ENCODE results near the gene CXCL11. TPM values are rescaled to one million over a fixed set of nuclear protein-coding genes. Genes with fewer than 3 reads are reported as not detected.
A peak's percentile ranks its signal among the peaks of the same experiment; 100 is the strongest.

The CXCL11 gene
- total RNA-seq, 1 experiment from 2014 or later = not detected

DNA sequence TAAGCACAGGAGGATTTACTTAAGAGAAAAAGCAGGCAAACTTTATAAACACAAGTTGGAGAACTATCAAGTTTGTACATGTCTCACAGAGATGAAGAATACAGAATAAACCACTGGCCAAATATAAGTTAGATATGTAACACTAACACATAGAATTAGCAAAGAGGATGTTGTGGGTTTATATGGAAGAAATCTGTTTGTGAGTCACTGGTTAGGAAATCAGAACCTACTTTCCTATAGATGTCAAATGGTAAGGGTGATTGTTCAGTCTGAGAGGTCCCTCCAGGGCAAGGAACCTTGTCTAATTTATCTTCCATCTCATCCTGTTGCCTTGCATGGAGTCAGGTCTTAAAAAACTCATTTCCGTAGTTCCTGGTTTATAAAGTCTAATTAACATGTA lies 23.9 kb upstream of the CXCL11 start:
- no peak overlapping the region for H2AFZ ChIP-seq
- no TSS peak for BruUV-seq (replicated peaks)
- intact Hi-C loops (cut with micrococcal nuclease; ENCODE audit: unreplicated experiment) = no loop called here
- POLR2A ChIA-PET (ENCODE audit: unreplicated experiment) = no interaction called here
- TF ChIP-seq EZH2 (IDR thresholded peaks at IDR 0.05; ENCODE audit: low read depth) = no peak
- TF ChIP-seq CTCF (conservative IDR thresholded peaks at IDR 0.05) = no peak
- H3K36me3 ChIP-seq (ENCODE audit: low read depth) = no peaks in the 10 kb centered on the region
- peak overlapping the region; percentile 78 for H3K27ac ChIP-seq
- peak overlapping the region; percentile 72 for H3K4me2 ChIP-seq
- H4K20me1 ChIP-seq (ENCODE audit: insufficient read depth) = no peaks in the 10 kb centered on the region
- H3K79me2 ChIP-seq (ENCODE audit: low read depth) = no peaks in the 10 kb centered on the region
- H3K27me3 ChIP-seq (ENCODE audit: insufficient read depth, low read depth) = no peaks in the 10 kb centered on the region
- H3K4me1 ChIP-seq (replicated peaks; ENCODE audit: insufficient read depth) = peaks cover 41% of the 10 kb centered on the region
- CTCF ChIA-PET = no interaction called here
- no peak overlapping the region for H3K4me3 ChIP-seq
- H3F3A ChIP-seq (ENCODE audit: insufficient read depth, low read depth) = peaks cover 16% of the 10 kb centered on the region
- peak in 1 of 2 experiments; percentile 79 for DNase-seq
- no peaks in the 10 kb centered on the region for H3K9me2 ChIP-seq (ENCODE audit: insufficient read depth)
- no peaks in the 10 kb centered on the region for H3K9me3 ChIP-seq (ENCODE audit: insufficient read depth, low read depth)

DNA sequence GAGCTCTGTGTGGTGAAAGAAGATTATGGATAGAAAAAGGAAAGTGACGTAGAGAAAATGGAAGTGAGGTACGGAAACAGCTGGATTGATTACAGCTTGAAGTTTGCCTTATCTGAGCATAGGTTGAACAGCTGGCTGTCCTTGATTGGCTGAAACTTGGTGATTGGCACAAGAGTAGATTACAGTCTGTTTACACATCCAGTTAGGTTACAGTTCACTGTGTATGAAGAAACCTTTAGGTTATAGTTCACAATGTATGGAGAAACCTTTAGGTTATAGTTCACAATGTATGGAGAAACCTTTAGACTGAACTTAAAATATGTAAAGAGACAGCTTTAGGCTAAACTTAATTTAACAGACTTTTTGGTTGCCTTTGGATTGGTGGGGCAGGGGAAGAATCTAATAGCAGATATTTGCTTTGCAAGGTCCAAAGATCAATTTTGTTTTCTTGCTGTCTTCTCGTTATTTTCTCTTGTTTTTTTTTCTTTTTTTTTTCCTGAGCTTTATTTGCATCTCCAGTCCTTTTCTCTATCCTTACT lies 23.1 kb upstream of the CXCL11 start:
- peaks cover 41% of the 10 kb centered on the region for H3K4me1 ChIP-seq (replicated peaks; ENCODE audit: insufficient read depth)
- H3K4me3 ChIP-seq = no peak overlapping the region
- H3K4me2 ChIP-seq = peak overlapping the region; percentile 72
- POLR2A ChIA-PET (ENCODE audit: unreplicated experiment) = no interaction called here
- no peaks in the 10 kb centered on the region for H3K79me2 ChIP-seq (ENCODE audit: low read depth)
- no TSS peak for BruUV-seq (replicated peaks)
- peak in 1 of 2 experiments; percentile 50 for DNase-seq
- H4K20me1 ChIP-seq (ENCODE audit: insufficient read depth) = no peaks in the 10 kb centered on the region
- H3F3A ChIP-seq (ENCODE audit: insufficient read depth, low read depth) = peaks cover 16% of the 10 kb centered on the region
- CTCF ChIA-PET = interaction anchor here (0.6 kb wide), 1 partner anchor 12 kb away, joined by 5 read pairs; no protein-coding TSS in a partner anchor
- no peak for TF ChIP-seq EZH2 (IDR thresholded peaks at IDR 0.05; ENCODE audit: low read depth)
- TF ChIP-seq CTCF (conservative IDR thresholded peaks at IDR 0.05) = no peak
- no peaks in the 10 kb centered on the region for H3K36me3 ChIP-seq (ENCODE audit: low read depth)
- H2AFZ ChIP-seq = no peak overlapping the region
- no peaks in the 10 kb centered on the region for H3K9me3 ChIP-seq (ENCODE audit: insufficient read depth, low read depth)
- intact Hi-C loops (cut with micrococcal nuclease; ENCODE audit: unreplicated experiment) = no loop called here
- H3K27ac ChIP-seq = peak overlapping the region; percentile 78; the same call in 1 of the 2 replicates
- no peaks in the 10 kb centered on the region for H3K27me3 ChIP-seq (ENCODE audit: insufficient read depth, low read depth)
- H3K9me2 ChIP-seq (ENCODE audit: insufficient read depth) = no peaks in the 10 kb centered on the region

DNA sequence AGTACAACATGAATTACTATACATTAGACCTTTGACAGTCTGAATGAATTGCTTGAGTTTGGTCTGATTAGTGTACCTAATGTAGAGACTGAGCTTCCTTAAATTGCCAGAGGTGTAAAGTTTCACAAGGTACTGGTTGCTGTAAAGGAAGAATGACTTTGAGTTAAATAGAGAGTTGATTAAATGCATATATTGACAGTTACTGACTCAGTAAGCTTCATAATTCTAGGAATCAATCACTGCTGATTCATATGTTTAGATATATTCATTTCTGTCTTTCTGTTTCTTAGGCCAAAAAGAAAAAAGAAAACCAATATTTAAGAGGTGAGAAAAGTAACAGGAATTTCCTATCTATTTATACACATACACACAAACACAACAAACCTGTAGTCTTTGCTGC lies 22.4 kb upstream of the CXCL11 start:
- no peak overlapping the region for H2AFZ ChIP-seq
- H3K4me3 ChIP-seq = no peak overlapping the region
- no TSS peak for BruUV-seq (replicated peaks)
- no peaks in the 10 kb centered on the region for H3K27me3 ChIP-seq (ENCODE audit: insufficient read depth, low read depth)
- H4K20me1 ChIP-seq (ENCODE audit: insufficient read depth) = no peaks in the 10 kb centered on the region
- no peak for DNase-seq
- TF ChIP-seq EZH2 (IDR thresholded peaks at IDR 0.05; ENCODE audit: low read depth) (no peak), CTCF (conservative IDR thresholded peaks at IDR 0.05) (no peak)
- ChIA-PET POLR2A (ENCODE audit: unreplicated experiment) (no interaction called here), CTCF (interaction anchor here (0.6 kb wide), 1 partner anchor 13 kb away, joined by 5 read pairs; no protein-coding TSS in a partner anchor)
- H3K4me2 ChIP-seq = peak overlapping the region; percentile 72; the same call in 1 of the 2 replicates
- H3K9me2 ChIP-seq (ENCODE audit: insufficient read depth) = no peaks in the 10 kb centered on the region
- no peaks in the 10 kb centered on the region for H3K36me3 ChIP-seq (ENCODE audit: low read depth)
- H3K27ac ChIP-seq = 0 out of 2 replicates have a peak overlapping the region, but pooled peaks have one; percentile 41
- peaks cover 41% of the 10 kb centered on the region for H3K4me1 ChIP-seq (replicated peaks; ENCODE audit: insufficient read depth)
- H3K9me3 ChIP-seq (ENCODE audit: insufficient read depth, low read depth) = no peaks in the 10 kb centered on the region
- H3K79me2 ChIP-seq (ENCODE audit: low read depth) = no peaks in the 10 kb centered on the region
- intact Hi-C loops (cut with micrococcal nuclease; ENCODE audit: unreplicated experiment) = no loop called here
- H3F3A ChIP-seq (ENCODE audit: insufficient read depth, low read depth) = peaks cover 16% of the 10 kb centered on the region
